ENCODE results near the gene PSD2.

PSD2 gene

GRCh38 chr5:139763280-139763929, 32.2 kb upstream of the PSD2 start:
- no peak for DNase-seq (ENCODE audit: low spot score)

DNA sequence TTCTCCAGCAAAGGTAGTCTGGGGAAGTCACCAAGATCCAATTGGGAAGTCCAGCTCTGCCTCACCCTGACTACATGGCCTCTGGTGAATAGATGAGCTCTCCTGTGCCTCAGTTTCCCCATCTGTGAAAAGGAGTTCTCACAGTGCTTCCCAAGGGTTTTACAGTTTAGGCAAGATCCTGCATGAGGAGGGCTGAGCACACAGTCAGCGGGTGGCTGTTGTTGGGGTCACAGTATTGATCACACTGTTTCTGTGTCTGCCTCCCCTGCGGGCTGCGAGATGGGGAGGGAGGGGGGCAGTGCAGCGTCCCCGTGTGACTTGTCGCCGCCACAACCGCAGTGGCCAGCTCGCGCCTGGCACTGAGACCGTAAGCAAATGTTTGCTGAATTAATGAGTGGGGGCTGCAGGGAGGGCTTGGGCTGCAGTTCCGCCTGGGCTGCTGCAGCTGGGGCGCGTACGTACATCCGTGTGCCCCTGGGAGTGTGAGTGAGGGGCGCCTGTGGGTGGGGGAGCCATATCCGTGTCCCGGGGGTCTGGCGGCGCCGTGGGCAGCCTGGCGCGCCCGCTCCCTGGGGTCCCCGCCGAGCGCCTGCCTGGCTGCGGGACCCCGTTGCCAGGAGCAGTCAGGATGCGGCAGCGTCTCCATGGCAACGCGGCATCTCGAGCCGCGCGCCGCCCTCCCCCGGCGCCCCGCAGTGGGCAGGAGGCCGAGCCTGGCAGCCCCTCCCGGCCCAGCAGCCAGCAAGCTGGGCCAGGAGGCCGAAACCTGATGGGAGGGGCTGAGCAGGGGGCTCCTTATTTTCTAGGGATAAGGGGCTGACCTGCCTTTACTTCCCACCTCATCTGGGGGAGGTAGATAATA, 31.4 kb upstream of the PSD2 start:
- peak; percentile 51 for DNase-seq (ENCODE audit: low spot score)

- DNase-seq (ENCODE audit: low spot score): no peak
Measured at GRCh38 chr5:139764886-139765408, 30.7 kb upstream of the PSD2 start.

DNA sequence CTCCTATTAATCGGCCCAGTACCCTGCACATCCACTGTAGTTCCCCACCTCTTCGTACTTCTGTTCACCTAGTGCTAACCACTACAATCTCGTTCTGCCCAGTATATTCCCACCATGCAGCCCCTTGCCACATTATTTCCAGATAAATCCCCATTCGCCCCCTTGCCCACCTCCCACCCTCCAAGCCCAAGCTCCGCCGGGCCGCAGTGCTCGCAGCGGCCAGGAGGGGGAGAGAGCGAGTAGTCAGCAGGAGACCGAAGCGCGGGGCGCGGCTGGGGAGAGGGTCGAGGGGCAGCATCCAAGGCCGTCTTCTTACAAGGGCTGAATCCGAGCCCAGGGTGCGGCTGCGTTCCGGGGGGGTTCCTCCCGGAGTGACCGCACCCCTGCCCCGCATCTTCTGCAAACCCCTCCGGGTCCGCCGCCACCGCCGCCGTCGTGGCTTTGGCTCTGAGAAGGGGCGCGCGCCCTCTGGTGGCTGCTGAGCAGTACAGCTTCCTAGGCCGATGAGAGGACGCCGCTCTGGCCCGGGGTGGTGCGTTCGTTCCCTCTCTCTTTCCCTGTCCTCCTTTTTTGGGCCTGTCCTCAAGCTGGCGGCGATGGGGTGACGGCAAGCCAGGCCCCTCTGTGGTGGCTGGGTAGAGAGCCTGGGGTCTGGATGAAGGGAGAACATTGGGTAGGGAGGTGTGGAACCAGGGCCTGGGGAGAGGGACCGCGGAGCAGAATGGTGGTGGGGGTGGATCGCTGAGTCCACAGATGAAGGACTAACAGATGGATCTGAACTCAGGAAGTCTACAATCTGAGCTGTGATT, 30.0 kb upstream of the PSD2 start:
- DNase-seq (ENCODE audit: low spot score): peak; percentile 88

- DNase-seq (ENCODE audit: low spot score): no peak
Measured at GRCh38 chr5:139767960-139768359, 27.6 kb upstream of the PSD2 start.

DNA sequence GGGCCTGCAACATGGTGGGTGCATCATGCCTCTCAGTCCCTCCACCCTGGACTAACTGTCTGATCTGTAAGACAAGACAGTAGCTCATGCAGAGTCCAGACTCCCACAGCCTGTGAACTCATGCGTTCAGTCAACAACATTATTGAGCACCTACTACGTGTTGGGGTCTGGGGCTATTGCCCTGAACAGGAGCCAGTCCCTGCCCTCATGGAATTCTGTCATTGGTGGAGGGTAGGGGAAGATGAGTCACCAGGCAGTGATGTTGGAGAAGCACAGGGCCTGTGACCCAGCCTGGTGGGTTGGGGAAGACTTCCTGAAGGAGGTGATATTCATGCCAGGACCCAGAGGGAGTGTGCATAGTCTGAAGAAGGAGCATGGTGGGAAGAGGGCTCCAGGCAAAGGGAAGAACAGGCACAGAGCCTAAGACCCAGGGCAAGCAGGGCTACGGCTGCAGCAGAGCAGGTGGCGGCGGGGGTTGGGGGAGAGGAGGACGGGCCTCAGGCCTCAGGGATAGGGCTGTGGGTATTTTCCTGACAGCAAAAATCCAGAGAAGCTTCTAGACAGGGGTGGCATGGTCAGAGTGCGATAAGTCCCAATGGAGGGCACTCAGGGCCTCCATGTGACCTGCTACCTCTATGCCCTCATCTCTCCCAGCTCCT, 26.7 kb upstream of the PSD2 start:
- no peak for DNase-seq (ENCODE audit: low spot score)

DNA sequence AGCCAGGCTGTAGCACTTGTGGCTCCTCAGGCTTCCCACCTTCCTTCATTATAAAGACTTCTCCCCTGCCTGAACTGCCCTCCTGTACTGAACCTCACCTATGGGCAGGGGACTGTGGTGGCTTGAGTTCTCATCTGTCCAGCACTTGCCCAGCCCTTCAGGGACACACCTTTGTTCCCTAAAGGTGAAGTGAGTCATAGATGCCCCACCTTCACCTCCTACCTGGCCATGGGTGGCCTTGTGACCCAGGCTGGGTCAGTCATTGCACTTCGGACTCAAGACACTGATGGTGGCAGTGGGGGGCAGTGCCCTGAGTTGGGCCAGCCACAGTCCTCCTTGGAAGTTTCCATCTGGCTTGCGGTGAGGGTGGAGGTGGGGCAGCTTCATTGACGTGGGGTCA, 26.1 kb upstream of the PSD2 start:
- no peak for DNase-seq (ENCODE audit: low spot score)

DNA sequence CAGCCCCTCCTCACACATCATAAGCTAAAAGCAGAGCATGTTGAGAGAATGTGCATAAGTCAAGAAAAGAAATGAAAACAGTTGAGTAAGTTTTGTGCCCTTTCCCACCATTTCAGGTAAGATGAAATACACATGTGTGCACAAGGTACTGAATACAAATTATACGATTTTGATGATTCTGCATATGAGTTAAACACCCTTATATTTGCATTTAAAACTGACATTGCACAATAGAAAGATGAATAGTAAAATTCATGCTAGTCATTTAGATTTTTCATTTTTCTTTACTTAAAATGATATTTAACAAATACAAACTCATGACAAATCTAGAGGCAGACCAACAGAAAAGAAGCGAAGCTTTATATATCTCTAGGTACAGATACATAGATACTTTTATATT, 24.9 kb upstream of the PSD2 start:
- DNase-seq (ENCODE audit: low spot score): no peak

GRCh38 chr5:139772089-139772791, 23.4 kb upstream of the PSD2 start:
- no peak for DNase-seq (ENCODE audit: low spot score)

- no peak for DNase-seq (ENCODE audit: low spot score)
Measured at GRCh38 chr5:139772927-139773690, 22.5 kb upstream of the PSD2 start.

DNA sequence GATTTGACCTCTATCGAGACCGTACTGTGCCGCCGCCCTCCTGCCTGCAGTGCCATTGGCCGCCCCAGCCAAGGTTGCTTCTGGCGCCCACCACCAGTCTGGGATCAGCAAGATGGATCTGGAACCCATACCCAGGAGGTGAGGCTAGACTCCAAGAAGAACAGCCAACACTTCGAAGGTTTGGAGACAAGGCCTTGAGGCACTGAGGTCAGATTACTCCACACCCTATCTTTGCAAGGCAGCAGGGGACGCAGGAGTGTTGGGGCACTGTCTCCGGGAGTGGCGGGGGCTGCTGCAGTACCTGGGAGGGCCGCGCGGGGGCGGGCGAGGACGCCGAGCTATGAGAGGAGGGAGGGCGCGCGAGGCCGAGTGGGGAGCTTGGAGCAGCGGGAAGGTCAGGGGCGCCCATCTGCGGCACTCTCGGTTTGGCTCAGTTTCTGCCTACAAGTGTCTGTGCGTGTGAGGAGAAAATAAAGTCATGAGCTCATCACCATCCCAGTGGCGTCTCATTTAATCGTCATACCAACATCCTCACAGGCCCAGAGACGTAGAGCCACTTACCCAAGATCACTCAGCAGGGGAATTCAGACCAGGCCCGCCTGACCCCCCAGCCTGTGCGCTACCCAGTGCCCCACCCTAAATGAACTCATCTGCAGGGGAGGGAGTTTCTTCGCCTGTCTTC, 20.5 kb upstream of the PSD2 start:
- DNase-seq (ENCODE audit: low spot score): peak; percentile 90

GRCh38 chr5:139775872-139776271, 19.7 kb upstream of the PSD2 start:
- DNase-seq (ENCODE audit: low spot score): no peak

- DNase-seq (ENCODE audit: low spot score): no peak
Measured at GRCh38 chr5:139776861-139777260, 18.7 kb upstream of the PSD2 start.

DNA sequence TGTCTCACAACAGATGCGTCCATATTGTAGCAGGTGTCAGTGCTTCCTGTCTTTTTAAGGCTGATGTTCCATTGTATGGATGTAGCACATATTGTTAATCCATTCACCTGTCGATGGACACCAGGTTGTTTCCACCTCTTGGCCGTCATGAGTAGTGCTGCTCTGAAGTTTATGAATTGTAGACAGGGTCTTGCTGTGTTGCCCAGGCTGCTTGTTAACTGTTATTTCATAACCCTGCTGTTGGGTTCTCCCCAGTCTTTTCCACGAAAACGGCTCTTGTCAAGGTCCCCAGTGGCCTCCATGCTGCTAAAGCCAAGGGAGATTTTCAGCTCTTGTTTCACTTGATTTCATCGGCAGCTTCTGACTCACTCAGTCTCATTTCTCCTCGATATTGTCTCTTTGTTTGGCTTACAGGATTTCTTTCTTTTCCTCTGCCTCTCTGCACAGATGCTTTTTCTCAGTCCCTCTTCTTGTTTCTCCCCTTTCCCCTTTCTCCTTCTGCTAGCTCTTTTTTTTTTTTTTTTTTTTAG, 12.1 kb upstream of the PSD2 start:
- no peak for DNase-seq (ENCODE audit: low spot score)

- no peak for DNase-seq (ENCODE audit: low spot score)
Measured at GRCh38 chr5:139784488-139784887, 11.1 kb upstream of the PSD2 start.

DNA sequence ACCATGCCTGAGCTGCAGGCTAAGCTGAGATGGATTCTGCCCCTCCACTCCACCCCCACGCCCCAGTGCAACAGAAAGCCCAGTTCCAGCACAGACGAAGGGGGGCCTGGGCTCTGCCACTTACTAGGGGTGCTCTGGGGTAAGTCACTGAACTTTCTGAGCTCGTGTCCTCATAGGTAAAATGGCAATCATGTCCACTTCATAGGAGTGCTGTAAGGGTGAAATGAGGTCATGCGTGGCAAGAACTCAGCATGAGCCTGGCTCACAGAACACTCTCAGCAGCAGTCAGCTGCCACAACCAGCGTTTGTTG, 8.4 kb upstream of the PSD2 start:
- no peak for DNase-seq (ENCODE audit: low spot score)

DNA sequence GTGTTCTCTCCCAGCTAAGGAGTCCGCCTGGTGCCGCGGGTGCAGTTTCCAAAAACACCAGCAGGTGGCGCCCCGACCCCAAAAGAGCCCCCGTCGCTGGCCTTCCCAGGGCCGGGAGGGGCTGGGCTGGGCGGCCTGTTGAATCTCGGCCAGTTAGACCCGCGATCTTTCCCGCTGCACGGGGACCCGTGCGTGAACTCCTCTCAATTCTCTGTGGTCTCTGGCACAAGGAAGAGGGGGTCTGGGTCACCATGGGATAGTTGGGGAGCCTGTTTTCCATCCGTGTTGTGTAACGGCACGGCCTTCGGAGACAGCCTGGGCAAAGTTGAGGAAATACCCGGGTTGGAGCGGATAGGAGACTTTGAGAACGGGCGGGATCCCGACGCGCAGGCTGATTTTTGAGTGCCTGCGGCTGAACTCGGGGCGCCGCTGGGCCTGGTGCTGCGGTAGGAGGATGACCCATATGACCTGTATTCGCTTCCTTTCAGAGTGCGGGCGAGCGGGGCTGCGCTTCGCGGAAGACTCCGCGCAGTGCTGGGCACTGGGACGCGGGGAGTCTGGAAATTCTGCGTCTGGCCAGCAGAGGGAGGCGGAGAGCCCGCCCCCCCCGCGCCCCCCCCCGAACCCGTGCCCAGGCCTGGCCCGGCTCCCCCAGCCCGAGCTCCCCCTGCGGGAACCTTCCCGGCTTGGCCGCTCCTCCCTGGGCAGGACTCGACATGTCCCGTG, 7.9 kb upstream of the PSD2 start:
- peak; percentile 97 for DNase-seq (ENCODE audit: low spot score)

DNA sequence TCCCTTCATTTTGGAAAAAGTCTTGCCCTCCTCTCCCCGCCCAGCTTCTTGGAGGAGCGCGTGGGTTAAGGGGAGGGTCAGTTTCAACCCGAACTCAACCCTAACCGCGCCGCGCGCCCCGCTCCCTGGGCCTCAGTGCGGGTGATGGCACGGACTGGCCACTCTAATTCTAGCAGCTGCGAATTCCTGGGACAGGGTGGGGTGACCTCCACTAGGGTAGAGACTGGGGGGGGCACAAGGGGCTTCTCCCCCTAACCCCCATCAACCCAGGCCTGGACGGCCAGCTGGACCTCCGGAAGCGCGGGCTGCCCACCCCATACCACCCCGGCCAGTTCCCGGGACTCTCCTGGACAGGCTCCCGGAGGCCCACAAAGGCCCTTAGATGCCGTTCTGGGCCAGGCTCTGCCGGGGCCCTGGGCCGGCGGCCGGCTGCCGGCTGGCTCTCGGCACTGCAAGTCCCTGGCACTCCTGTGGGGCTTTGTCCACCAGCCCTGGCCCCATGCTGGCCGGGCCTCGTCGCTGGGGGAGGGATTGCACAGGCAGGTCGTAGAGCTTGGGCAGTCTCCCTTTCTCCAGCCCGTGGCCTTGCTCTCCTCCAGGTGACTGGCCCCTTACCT, 7.2 kb upstream of the PSD2 start:
- peak; percentile 61 for DNase-seq (ENCODE audit: low spot score)

All from AG20443 (cell line).